GM12873 (cell line): ENCODE results near the gene OSBPL10.

Experiments
- CTCF ChIP-seq: IDR thresholded peaks from 2 replicates; pipeline ENCODE4 v1.5.1; 2012; ENCODE audit warnings: low read depth, mild to moderate bottlenecking, moderate library complexity, low read length, control low read depth; ENCODE audit not compliant: insufficient read depth; ENCODE audit errors: missing control alignments

The OSBPL10 gene

GRCh38 chr3:31945738-31946052, 35.4 kb downstream of the OSBPL10 start:
- no peak for TF ChIP-seq CTCF

DNA sequence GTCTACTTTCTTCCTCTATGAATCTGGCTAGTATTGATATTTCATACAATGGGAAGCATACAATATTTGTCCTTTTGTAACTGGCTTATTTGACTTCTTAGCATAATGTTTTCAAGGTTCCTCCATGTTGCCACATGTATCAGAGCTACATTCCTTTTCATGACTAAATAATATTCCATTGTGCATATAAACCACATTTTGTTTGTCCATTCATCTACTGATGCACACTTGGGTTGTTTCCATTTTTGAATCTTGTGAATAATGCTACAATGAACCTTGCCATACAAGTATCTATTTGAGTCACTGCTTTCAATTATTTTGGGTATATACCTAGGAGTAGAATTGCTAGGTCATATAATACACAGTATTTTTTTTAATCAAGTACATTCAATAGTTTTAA, 38.0 kb downstream of the OSBPL10 start:
- no peak for TF ChIP-seq CTCF

- TF ChIP-seq CTCF, result no peak
Observed at GRCh38 chr3:31942446-31942845, 38.6 kb downstream of the OSBPL10 start.

DNA sequence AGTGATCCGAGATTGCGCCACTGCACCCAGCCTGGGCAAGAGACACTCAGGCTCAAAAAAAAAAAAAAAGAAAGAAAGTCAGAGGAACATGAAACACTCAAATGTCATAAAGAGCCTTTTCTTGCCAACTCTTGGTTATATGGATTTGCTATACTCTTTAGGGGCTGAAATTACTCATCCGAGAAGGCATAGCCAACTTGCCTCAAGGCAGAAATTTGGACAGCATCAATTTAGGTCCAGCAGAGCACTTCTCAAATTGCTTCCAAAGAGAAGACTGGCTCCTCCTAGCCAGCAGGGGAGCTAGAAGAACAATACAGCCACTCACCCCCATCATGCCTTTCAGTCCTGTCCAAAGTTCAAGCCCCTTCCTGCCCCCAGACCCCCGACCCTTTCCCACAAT, 43.8 kb downstream of the OSBPL10 start:
- TF ChIP-seq CTCF, result no peak

- no peak for TF ChIP-seq CTCF
Observed at GRCh38 chr3:31936420-31937060, 44.5 kb downstream of the OSBPL10 start.

- TF ChIP-seq CTCF, result no peak
Observed at GRCh38 chr3:31934866-31935265, 46.2 kb downstream of the OSBPL10 start.

DNA sequence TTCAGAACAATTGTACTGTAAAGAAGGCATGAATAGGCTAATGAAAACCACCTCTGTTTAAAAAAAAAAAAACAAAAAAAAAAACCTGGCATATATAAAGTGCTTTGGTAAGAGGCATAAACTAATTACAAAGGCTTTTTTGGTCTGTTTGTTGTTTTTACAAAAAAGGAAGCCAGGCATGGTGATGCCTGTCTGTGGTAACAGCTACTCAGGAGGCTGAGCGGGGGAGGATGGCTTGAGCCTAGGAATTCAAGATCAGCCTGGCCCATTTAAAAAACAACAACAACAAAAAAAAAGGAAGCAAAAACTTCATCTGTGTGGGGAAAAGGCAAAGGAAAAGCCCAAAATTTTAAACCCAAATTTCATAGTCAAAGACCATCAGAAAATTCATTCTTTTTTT, 47.0 kb downstream of the OSBPL10 start:
- TF ChIP-seq CTCF, result no peak
